ENCODE data around the gene PDZD8. TPM values are rescaled to one million over a fixed set of nuclear protein-coding genes. Genes with fewer than 3 reads are reported as not detected.
A peak's percentile ranks its signal among the peaks of the same experiment; 100 is the strongest.

Gene PDZD8
- total and polyA plus RNA-seq, 3 experiments from 2014 or later: 15.8 to 31.1 (median 29.8) TPM

DNA sequence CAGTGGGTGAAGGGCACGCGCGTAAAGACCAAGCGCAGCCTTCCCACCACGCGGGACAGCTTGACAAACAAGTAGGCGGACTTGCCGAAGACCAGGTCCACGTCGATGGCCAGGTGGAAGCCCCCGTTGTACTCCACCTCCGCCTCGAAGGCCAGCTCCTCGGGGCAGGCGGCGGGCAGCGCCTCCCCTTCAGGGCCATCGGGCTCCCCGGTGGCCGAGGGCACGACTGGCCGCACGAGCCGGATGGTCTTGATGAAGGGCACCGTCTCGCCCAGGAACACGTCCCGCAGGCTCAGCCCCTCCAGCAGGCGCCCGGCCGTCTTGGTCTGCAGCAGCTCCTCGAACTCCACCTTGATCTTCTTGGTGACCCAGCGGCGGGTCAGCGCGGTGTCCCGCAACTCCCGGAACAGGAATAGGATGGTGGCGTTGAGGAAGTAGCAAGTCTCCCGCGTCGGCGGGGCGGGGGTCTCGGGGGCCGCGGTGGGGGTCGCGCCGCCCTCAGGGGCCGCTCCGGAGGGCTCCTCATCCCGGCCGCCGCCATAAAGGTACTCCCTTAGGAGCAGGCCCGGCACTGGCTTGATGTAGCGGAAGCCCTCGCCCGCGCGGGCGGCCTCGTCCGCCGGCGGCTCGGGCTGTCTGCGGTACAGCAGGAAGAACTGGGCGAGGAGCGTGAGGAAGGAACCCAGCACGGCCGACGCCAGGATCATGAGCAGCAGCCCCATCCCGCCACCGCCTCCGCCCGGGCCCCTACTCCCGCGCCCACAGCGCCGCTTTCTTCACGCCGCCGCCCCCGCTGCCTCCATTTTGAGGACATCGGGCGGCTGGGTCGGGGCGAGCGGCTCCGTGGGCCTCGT lies 507 bp downstream of the PDZD8 start:
- ChIA-PET POLR2A (no interaction called here), CTCF (interaction anchor here (1.4 to 1.5 kb wide), 2 partner anchors 27 to 158 kb away, joined by 3 to 6 read pairs; no protein-coding TSS in a partner anchor)
- Mint-ChIP-seq H3K27me3 (peaks cover 8 to 27% of the 10 kb centered on the region in 2 donors), H3K27ac (peak overlapping the region; percentile 91 to 96 (median 95)), H3K36me3 (peaks cover 0 to 12% (median 7%) of the 10 kb centered on the region in 3 donors), H3K4me3 (peak overlapping the region; percentile 95 to 100 (median 96)), H3K4me1 (peaks cover 36 to 46% (median 41%) of the 10 kb centered on the region in 3 donors), H3K9me3 (no peaks in the 10 kb centered on the region)
- DNase-seq: peak in 4 of 5 donors; percentile 7 to 52 (median 30)
- peak overlapping the region; percentile 76 for H3K27ac ChIP-seq (ENCODE audit: low read depth, low read length)
- no peaks in the 10 kb centered on the region for H3K27me3 ChIP-seq (ENCODE audit: insufficient read depth, low read length, poor library complexity, severe bottlenecking)
- no peaks in the 10 kb centered on the region for H3K36me3 ChIP-seq (ENCODE audit: insufficient read depth, low read length)
- H3K4me1 ChIP-seq (ENCODE audit: insufficient read depth, low read length): peaks cover 28% of the 10 kb centered on the region
- H3K4me3 ChIP-seq (ENCODE audit: low read length): peak overlapping the region; percentile 76
- H3K9me3 ChIP-seq (ENCODE audit: low read length): no peaks in the 10 kb centered on the region

DNA sequence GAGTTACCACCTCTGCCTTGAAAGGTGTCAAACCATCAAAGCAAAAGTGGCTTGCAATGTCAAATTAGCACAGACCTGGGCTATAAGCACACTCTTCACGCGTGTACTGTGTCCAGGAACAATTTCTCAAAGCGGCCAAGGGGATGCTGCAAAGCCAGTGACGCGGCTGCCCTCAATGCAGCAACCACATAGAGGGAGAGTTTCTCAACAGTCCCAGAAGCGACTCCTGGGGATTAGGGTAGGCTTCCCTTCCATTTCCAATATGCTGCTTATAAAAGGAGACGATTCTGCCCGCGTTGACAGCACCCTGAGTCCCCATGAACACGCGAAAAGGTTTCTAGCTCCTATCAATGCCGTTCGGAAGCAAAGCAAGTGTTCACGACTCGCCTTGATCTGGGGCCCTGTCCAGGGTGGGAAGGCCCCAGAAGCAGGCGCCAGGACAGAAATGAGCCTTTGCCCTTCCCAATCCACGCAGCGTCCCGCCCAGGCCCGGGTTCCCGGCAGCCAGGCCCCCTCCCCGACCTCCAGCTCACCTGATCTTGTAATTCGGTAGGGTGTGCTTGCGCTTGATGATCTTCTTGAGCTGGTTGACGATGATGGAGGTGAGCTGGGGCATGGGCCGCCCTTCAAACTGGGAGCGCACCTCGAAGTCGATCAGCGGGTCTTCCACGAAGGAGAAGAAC lies 1.3 kb downstream of the PDZD8 start:
- Histone ChIP-seq H3K36me3 (ENCODE audit: insufficient read depth, low read length) (no peaks in the 10 kb centered on the region), H3K27me3 (ENCODE audit: insufficient read depth, low read length, poor library complexity, severe bottlenecking) (no peaks in the 10 kb centered on the region), H3K9me3 (ENCODE audit: low read length) (no peaks in the 10 kb centered on the region), H3K27ac (ENCODE audit: low read depth, low read length) (peak overlapping the region; percentile 76), H3K4me3 (ENCODE audit: low read length) (peak overlapping the region; percentile 76), H3K4me1 (ENCODE audit: insufficient read depth, low read length) (peaks cover 28% of the 10 kb centered on the region)
- peak overlapping the region; percentile 95 to 100 (median 96) for H3K4me3 Mint-ChIP-seq
- peak; percentile 32 to 80 (median 38) for DNase-seq
- H3K36me3 Mint-ChIP-seq: peaks cover 0 to 14% (median 8%) of the 10 kb centered on the region in 3 donors
- H3K27me3 Mint-ChIP-seq: peaks cover 7 to 19% of the 10 kb centered on the region in 2 donors
- no peaks in the 10 kb centered on the region for H3K9me3 Mint-ChIP-seq
- ChIA-PET POLR2A (no interaction called here), CTCF (interaction anchor here (1.4 to 1.5 kb wide), 2 partner anchors 26 to 157 kb away, joined by 3 to 6 read pairs; no protein-coding TSS in a partner anchor)
- H3K27ac Mint-ChIP-seq: peak overlapping the region; percentile 91 to 96 (median 95)
- H3K4me1 Mint-ChIP-seq: peaks cover 41 to 52% (median 47%) of the 10 kb centered on the region in 3 donors

DNA sequence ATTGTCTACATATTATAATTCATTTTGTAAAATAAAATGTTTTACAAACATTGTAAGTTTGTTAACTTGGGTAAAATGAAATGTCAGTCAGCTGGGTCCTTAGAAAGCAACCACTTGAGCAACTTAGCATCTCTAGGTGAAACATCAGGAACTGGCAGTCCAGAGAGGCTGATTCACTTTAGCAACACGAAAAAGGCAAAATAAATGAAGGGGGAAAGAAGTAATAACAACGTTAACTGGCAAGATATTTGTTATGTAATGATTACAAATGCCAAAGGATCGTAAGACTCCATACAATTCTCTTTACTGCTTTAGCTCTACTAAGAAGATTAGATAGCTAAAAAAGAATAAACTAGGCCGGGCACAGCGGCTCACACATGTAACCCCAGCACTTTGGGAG lies 5.0 kb downstream of the PDZD8 start:
- CTCF ChIA-PET: interaction anchor here (1.0 to 1.5 kb wide), 4 partner anchors 9 to 154 kb away, joined by 3 to 5 read pairs (median 3); no protein-coding TSS in a partner anchor
- Histone ChIP-seq H3K4me1 (ENCODE audit: insufficient read depth, low read length) (peaks cover 37% of the 10 kb centered on the region), H3K27me3 (ENCODE audit: insufficient read depth, low read length, poor library complexity, severe bottlenecking) (no peaks in the 10 kb centered on the region), H3K4me3 (ENCODE audit: low read length) (no peak overlapping the region), H3K36me3 (ENCODE audit: insufficient read depth, low read length) (no peaks in the 10 kb centered on the region), H3K27ac (ENCODE audit: low read depth, low read length) (no peak overlapping the region), H3K9me3 (ENCODE audit: low read length) (no peaks in the 10 kb centered on the region)
- no peaks in the 10 kb centered on the region for H3K27me3 Mint-ChIP-seq
- peaks cover 63 to 83% (median 76%) of the 10 kb centered on the region in 3 donors for H3K4me1 Mint-ChIP-seq
- POLR2A ChIA-PET: no interaction called here
- peak overlapping the region in 4 of 7 donors; percentile 1 to 68 (median 4) for H3K4me3 Mint-ChIP-seq
- no peaks in the 10 kb centered on the region for H3K9me3 Mint-ChIP-seq
- peaks cover 0 to 13% (median 10%) of the 10 kb centered on the region in 3 donors for H3K36me3 Mint-ChIP-seq
- no peak overlapping the region for H3K27ac Mint-ChIP-seq
- DNase-seq: no peak

DNA sequence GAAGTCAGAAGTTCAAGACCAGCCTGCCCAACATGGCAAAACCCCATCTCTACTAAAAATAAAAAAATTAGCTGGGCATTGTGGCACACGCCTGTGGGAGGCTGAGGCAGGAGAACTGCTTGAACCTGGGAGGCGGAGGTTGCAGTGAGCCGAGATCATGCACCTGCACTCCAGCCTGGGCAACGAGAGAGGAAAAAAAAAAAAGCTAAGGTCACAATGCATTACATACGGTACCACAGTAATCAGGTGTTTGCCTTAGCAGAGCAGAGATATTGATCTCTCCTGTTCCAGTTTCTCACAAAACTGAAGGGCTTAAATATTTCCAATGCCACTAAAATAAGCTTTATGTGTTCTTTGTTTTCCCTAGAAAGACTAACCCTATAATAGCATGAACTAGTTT lies 7.5 kb downstream of the PDZD8 start:
- no peak overlapping the region for H3K27ac ChIP-seq (ENCODE audit: low read depth, low read length)
- H3K9me3 ChIP-seq (ENCODE audit: low read length): no peaks in the 10 kb centered on the region
- Mint-ChIP-seq H3K36me3 (peaks cover 0 to 10% (median 5%) of the 10 kb centered on the region in 3 donors), H3K9me3 (no peaks in the 10 kb centered on the region), H3K27me3 (no peaks in the 10 kb centered on the region), H3K27ac (no peak overlapping the region), H3K4me1 (peaks cover 74 to 96% (median 95%) of the 10 kb centered on the region in 3 donors), H3K4me3 (no peak overlapping the region)
- CTCF ChIA-PET: interaction anchor here (1.1 to 1.3 kb wide), 2 partner anchors 18 to 151 kb away, joined by 3 to 5 read pairs; no protein-coding TSS in a partner anchor
- H3K4me1 ChIP-seq (ENCODE audit: insufficient read depth, low read length): peaks cover 52% of the 10 kb centered on the region
- no peaks in the 10 kb centered on the region for H3K36me3 ChIP-seq (ENCODE audit: insufficient read depth, low read length)
- H3K4me3 ChIP-seq (ENCODE audit: low read length): no peak overlapping the region
- no peak for DNase-seq
- POLR2A ChIA-PET: no interaction called here
- no peaks in the 10 kb centered on the region for H3K27me3 ChIP-seq (ENCODE audit: insufficient read depth, low read length, poor library complexity, severe bottlenecking)

DNA sequence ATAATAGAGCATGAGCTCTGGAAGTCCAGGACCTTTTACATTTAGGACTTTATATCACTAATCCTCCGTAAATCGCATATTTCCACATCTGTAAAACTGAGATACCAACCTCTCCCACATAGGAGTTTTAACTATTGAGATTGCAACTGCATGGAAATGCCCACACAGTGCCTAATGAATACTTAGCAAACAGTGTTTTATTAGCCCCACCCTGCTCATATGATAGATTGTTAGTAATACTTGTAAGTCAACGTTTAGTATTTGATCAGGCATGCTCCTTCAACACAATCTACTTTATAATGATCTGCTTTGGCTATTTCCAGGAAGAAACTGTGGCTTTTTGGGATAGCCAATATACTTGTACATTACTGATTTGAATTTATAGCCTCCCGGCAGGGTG lies 8.5 kb downstream of the PDZD8 start:
- H3K4me3 ChIP-seq (ENCODE audit: low read length): no peak overlapping the region
- ChIA-PET POLR2A (no interaction called here), CTCF (interaction anchor here (0.9 to 1.1 kb wide), 2 partner anchors 17 to 47 kb away, joined by 3 read pairs; no protein-coding TSS in a partner anchor)
- peak overlapping the region in 2 of 7 donors; percentile 2 to 19 for H3K4me3 Mint-ChIP-seq
- no peaks in the 10 kb centered on the region for H3K9me3 Mint-ChIP-seq
- no peaks in the 10 kb centered on the region for H3K27me3 ChIP-seq (ENCODE audit: insufficient read depth, low read length, poor library complexity, severe bottlenecking)
- H3K4me1 ChIP-seq (ENCODE audit: insufficient read depth, low read length): peaks cover 48% of the 10 kb centered on the region
- no peaks in the 10 kb centered on the region for H3K27me3 Mint-ChIP-seq
- peaks cover 72 to 96% (median 95%) of the 10 kb centered on the region in 3 donors for H3K4me1 Mint-ChIP-seq
- H3K36me3 Mint-ChIP-seq: peaks cover 0 to 5% (median 5%) of the 10 kb centered on the region in 3 donors
- no peaks in the 10 kb centered on the region for H3K9me3 ChIP-seq (ENCODE audit: low read length)
- H3K27ac Mint-ChIP-seq: no peak overlapping the region
- DNase-seq: no peak
- H3K36me3 ChIP-seq (ENCODE audit: insufficient read depth, low read length): no peaks in the 10 kb centered on the region
- H3K27ac ChIP-seq (ENCODE audit: low read depth, low read length): no peak overlapping the region

DNA sequence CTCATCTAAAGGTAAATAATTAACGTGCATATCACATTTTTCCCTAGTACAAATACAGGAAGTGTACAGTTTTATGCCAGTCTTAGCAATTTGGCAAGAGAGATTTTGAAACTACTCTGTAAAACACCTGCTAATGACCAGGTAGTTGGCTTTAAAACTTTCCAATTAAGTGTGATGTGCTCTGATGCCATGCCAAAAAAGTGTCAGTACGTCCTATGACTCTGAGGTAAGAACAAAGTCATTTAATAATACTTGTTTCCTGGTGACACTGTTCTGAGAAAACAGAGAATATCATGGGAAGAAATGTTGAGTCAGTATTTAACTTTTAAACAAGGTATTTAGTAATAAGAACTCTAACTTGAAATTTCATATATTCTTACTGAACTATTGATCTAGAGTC lies 9.6 kb downstream of the PDZD8 start:
- no peaks in the 10 kb centered on the region for H3K27me3 Mint-ChIP-seq
- DNase-seq: no peak
- no peak overlapping the region for H3K27ac ChIP-seq (ENCODE audit: low read depth, low read length)
- H3K4me1 Mint-ChIP-seq: peaks cover 70 to 93% (median 93%) of the 10 kb centered on the region in 3 donors
- ChIA-PET POLR2A (no interaction called here), CTCF (interaction anchor here (0.9 kb wide), 1 partner anchor 46 kb away, joined by 3 read pairs; no protein-coding TSS in a partner anchor)
- no peaks in the 10 kb centered on the region for H3K9me3 Mint-ChIP-seq
- no peak overlapping the region for H3K27ac Mint-ChIP-seq
- H3K27me3 ChIP-seq (ENCODE audit: insufficient read depth, low read length, poor library complexity, severe bottlenecking): no peaks in the 10 kb centered on the region
- H3K4me1 ChIP-seq (ENCODE audit: insufficient read depth, low read length): peaks cover 49% of the 10 kb centered on the region
- peaks cover 0 to 5% (median 5%) of the 10 kb centered on the region in 3 donors for H3K36me3 Mint-ChIP-seq
- no peaks in the 10 kb centered on the region for H3K36me3 ChIP-seq (ENCODE audit: insufficient read depth, low read length)
- H3K4me3 ChIP-seq (ENCODE audit: low read length): no peak overlapping the region
- H3K4me3 Mint-ChIP-seq: peak overlapping the region in 2 of 7 donors; percentile 7 to 22
- H3K9me3 ChIP-seq (ENCODE audit: low read length): no peaks in the 10 kb centered on the region

DNA sequence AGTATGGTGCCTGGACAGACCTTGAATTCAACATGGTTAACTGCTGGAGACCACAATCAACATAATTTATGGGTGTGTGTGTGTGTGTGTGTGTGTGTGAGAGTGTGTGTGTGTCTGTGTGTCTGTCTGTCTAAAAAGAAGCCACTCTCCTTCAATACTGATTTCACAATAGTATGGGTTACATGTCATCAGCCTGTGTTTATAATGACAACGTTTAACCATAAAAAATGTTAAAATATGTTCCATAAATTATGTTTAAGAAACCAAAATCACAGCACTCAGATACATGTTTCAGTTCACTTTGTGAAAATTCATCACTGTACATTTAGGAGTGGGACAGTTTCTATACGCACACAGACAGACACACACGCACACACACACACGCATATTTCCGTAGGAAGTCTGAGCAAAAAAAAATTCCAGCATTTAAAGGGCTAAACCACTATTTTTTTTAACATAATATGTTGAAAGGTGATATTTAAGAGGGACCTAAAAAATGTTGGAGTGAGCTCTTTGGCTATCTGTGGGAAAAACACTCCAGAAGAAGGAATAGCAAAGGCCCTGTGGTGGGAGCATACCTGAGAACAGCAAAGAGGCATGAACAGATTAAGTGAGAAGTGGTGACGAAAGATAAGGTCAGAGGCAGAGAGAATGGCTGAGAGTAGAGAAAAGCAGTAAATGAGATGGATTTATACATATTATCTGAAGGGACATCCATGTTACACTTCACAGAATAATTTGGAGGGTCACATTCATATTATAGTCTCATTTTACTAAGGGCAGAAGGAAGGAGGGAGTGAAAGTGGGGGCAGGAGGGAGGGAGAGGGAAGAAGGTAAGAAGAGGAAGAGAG lies 10.9 kb downstream of the PDZD8 start:
- Mint-ChIP-seq H3K4me3 (peak overlapping the region in 2 of 7 donors; percentile 13 to 25), H3K36me3 (peaks cover 0 to 4% (median 2%) of the 10 kb centered on the region in 3 donors), H3K27me3 (no peaks in the 10 kb centered on the region), H3K9me3 (no peaks in the 10 kb centered on the region), H3K27ac (peak overlapping the region in 1 of 8 donors; percentile 64), H3K4me1 (peaks cover 67 to 90% (median 89%) of the 10 kb centered on the region in 3 donors)
- POLR2A ChIA-PET: no interaction called here
- no peaks in the 10 kb centered on the region for H3K27me3 ChIP-seq (ENCODE audit: insufficient read depth, low read length, poor library complexity, severe bottlenecking)
- no peak for DNase-seq
- H3K9me3 ChIP-seq (ENCODE audit: low read length): no peaks in the 10 kb centered on the region
- no peaks in the 10 kb centered on the region for H3K36me3 ChIP-seq (ENCODE audit: insufficient read depth, low read length)
- H3K27ac ChIP-seq (ENCODE audit: low read depth, low read length): no peak overlapping the region
- CTCF ChIA-PET: no interaction called here
- H3K4me3 ChIP-seq (ENCODE audit: low read length): no peak overlapping the region
- H3K4me1 ChIP-seq (ENCODE audit: insufficient read depth, low read length): peaks cover 49% of the 10 kb centered on the region
